ENCODE data around the gene IGSF9. TPM values are rescaled to one million over a fixed set of nuclear protein-coding genes. Genes with fewer than 3 reads are reported as not detected.

Gene IGSF9
- total and polyA plus RNA-seq, 7 experiments from 2014 or later, result 0.12 TPM; not detected in 5

GRCh38 chr1:159990005-159990404 is 44.6 kb upstream of the IGSF9 start:
- H3K36me3 ChIP-seq (ENCODE audit: control insufficient read depth in 2 of 3, insufficient read depth in 3 of 3, low read length in 3 of 3), result no peaks in the 10 kb centered on the region
- no peaks in the 10 kb centered on the region for H3K4me1 ChIP-seq (ENCODE audit: control insufficient read depth in 2 of 2, insufficient read depth in 2 of 2, low read length in 2 of 2)
- Mint-ChIP-seq H3K27me3 (peaks cover 8 to 28% (median 14%) of the 10 kb centered on the region in 5 donors), H3K36me3 (no peaks in the 10 kb centered on the region), H3K4me3 (no peak overlapping the region), H3K27ac (no peak overlapping the region), H3K4me1 (peaks cover 0 to 8% (median 7%) of the 10 kb centered on the region in 7 donors), H3K9me3 (no peaks in the 10 kb centered on the region)
- no peak overlapping the region for H3K4me3 ChIP-seq (ENCODE audit: low read length)
- ChIA-PET CTCF (interaction anchor here (0.6 kb wide), 1 partner anchor 97 kb away, joined by 3 read pairs; no protein-coding TSS in a partner anchor), POLR2A (no interaction called here)
- H3K27ac ChIP-seq (ENCODE audit: low read depth, low read length), result no peak overlapping the region
- DNase-seq (no peak), ATAC-seq (no peak)
- intact Hi-C loops (cut with micrococcal nuclease), result no loop called here
- no peaks in the 10 kb centered on the region for H3K9me3 ChIP-seq (ENCODE audit: control insufficient read depth in 2 of 3, low read length in 3 of 3)
- no peaks in the 10 kb centered on the region for H3K27me3 ChIP-seq (ENCODE audit: control insufficient read depth in 2 of 2, insufficient read depth in 2 of 2, low read length in 2 of 2)

- CTCF ChIA-PET, result no interaction called here
- Mint-ChIP-seq H3K27ac (no peak overlapping the region), H3K4me3 (no peak overlapping the region), H3K9me3 (no peaks in the 10 kb centered on the region), H3K27me3 (peaks cover 8 to 29% (median 14%) of the 10 kb centered on the region in 5 donors), H3K36me3 (no peaks in the 10 kb centered on the region), H3K4me1 (peaks cover 0 to 8% (median 7%) of the 10 kb centered on the region in 7 donors)
- Histone ChIP-seq H3K36me3 (ENCODE audit: control insufficient read depth in 2 of 3, insufficient read depth in 3 of 3, low read length in 3 of 3) (no peaks in the 10 kb centered on the region), H3K27ac (ENCODE audit: low read depth, low read length) (no peak overlapping the region), H3K27me3 (ENCODE audit: control insufficient read depth in 2 of 2, insufficient read depth in 2 of 2, low read length in 2 of 2) (no peaks in the 10 kb centered on the region), H3K4me1 (ENCODE audit: control insufficient read depth in 2 of 2, insufficient read depth in 2 of 2, low read length in 2 of 2) (no peaks in the 10 kb centered on the region), H3K9me3 (ENCODE audit: control insufficient read depth in 2 of 3, low read length in 3 of 3) (no peaks in the 10 kb centered on the region), H3K4me3 (ENCODE audit: low read length) (no peak overlapping the region)
- intact Hi-C loops (cut with micrococcal nuclease), result no loop called here
- ATAC-seq, result no peak
- POLR2A ChIA-PET, result interaction anchor here (0.9 kb wide), 1 partner anchor 41 kb away, joined by 3 read pairs; no protein-coding TSS in a partner anchor
- DNase-seq, result no peak
Measured at GRCh38 chr1:159989581-159989980, 44.2 kb upstream of the IGSF9 start.

- Histone ChIP-seq H3K27ac (ENCODE audit: low read depth, low read length) (no peak overlapping the region), H3K27me3 (ENCODE audit: control insufficient read depth in 2 of 2, insufficient read depth in 2 of 2, low read length in 2 of 2) (no peaks in the 10 kb centered on the region), H3K9me3 (ENCODE audit: control insufficient read depth in 2 of 3, low read length in 3 of 3) (no peaks in the 10 kb centered on the region), H3K4me1 (ENCODE audit: control insufficient read depth in 2 of 2, insufficient read depth in 2 of 2, low read length in 2 of 2) (no peaks in the 10 kb centered on the region), H3K36me3 (ENCODE audit: control insufficient read depth in 2 of 3, insufficient read depth in 3 of 3, low read length in 3 of 3) (no peaks in the 10 kb centered on the region), H3K4me3 (ENCODE audit: low read length) (no peak overlapping the region)
- H3K9me3 Mint-ChIP-seq, result no peaks in the 10 kb centered on the region
- H3K36me3 Mint-ChIP-seq, result no peaks in the 10 kb centered on the region
- H3K4me1 Mint-ChIP-seq, result peaks cover 0 to 8% (median 7%) of the 10 kb centered on the region in 7 donors
- no peak overlapping the region for H3K27ac Mint-ChIP-seq
- H3K27me3 Mint-ChIP-seq, result peaks cover 8 to 31% (median 15%) of the 10 kb centered on the region in 5 donors
- H3K4me3 Mint-ChIP-seq, result no peak overlapping the region
- POLR2A ChIA-PET, result interaction anchor here (1.0 kb wide), 1 partner anchor 9 kb away, joined by 3 read pairs; no protein-coding TSS in a partner anchor
- ATAC-seq (no peak), DNase-seq (no peak)
- CTCF ChIA-PET, result no interaction called here
- intact Hi-C loops (cut with micrococcal nuclease), result no loop called here
Measured at GRCh38 chr1:159988006-159988405, 42.6 kb upstream of the IGSF9 start.

GRCh38 chr1:159987186-159987585 is 41.8 kb upstream of the IGSF9 start:
- Mint-ChIP-seq H3K27ac (no peak overlapping the region), H3K4me1 (peaks cover 0 to 8% (median 7%) of the 10 kb centered on the region in 7 donors), H3K36me3 (no peaks in the 10 kb centered on the region), H3K4me3 (no peak overlapping the region), H3K27me3 (peaks cover 13 to 32% (median 18%) of the 10 kb centered on the region in 5 donors), H3K9me3 (no peaks in the 10 kb centered on the region)
- H3K4me1 ChIP-seq (ENCODE audit: control insufficient read depth in 2 of 2, insufficient read depth in 2 of 2, low read length in 2 of 2), result no peaks in the 10 kb centered on the region
- intact Hi-C loops (cut with micrococcal nuclease), result no loop called here
- H3K27me3 ChIP-seq (ENCODE audit: control insufficient read depth in 2 of 2, insufficient read depth in 2 of 2, low read length in 2 of 2), result no peaks in the 10 kb centered on the region
- no peak overlapping the region for H3K27ac ChIP-seq (ENCODE audit: low read depth, low read length)
- H3K36me3 ChIP-seq (ENCODE audit: control insufficient read depth in 2 of 3, insufficient read depth in 3 of 3, low read length in 3 of 3), result no peaks in the 10 kb centered on the region
- DNase-seq, result no peak
- no peaks in the 10 kb centered on the region for H3K9me3 ChIP-seq (ENCODE audit: control insufficient read depth in 2 of 3, low read length in 3 of 3)
- no peak overlapping the region for H3K4me3 ChIP-seq (ENCODE audit: low read length)
- no peak for ATAC-seq
- POLR2A ChIA-PET, result no interaction called here
- CTCF ChIA-PET, result no interaction called here

GRCh38 chr1:159986531-159986930 is 41.1 kb upstream of the IGSF9 start:
- POLR2A ChIA-PET, result no interaction called here
- H3K4me3 Mint-ChIP-seq, result no peak overlapping the region
- no peak overlapping the region for H3K27ac Mint-ChIP-seq
- H3K36me3 ChIP-seq (ENCODE audit: control insufficient read depth in 2 of 3, insufficient read depth in 3 of 3, low read length in 3 of 3), result no peaks in the 10 kb centered on the region
- H3K4me3 ChIP-seq (ENCODE audit: low read length), result no peak overlapping the region
- H3K27me3 Mint-ChIP-seq, result peaks cover 13 to 33% (median 24%) of the 10 kb centered on the region in 5 donors
- no peaks in the 10 kb centered on the region for H3K27me3 ChIP-seq (ENCODE audit: control insufficient read depth in 2 of 2, insufficient read depth in 2 of 2, low read length in 2 of 2)
- ATAC-seq (no peak), DNase-seq (no peak)
- no peaks in the 10 kb centered on the region for H3K9me3 Mint-ChIP-seq
- intact Hi-C loops (cut with micrococcal nuclease), result no loop called here
- no peak overlapping the region for H3K27ac ChIP-seq (ENCODE audit: low read depth, low read length)
- H3K4me1 ChIP-seq (ENCODE audit: control insufficient read depth in 2 of 2, insufficient read depth in 2 of 2, low read length in 2 of 2), result no peaks in the 10 kb centered on the region
- H3K36me3 Mint-ChIP-seq, result peaks cover 0 to 3% (median 0%) of the 10 kb centered on the region in 5 donors
- H3K9me3 ChIP-seq (ENCODE audit: control insufficient read depth in 2 of 3, low read length in 3 of 3), result no peaks in the 10 kb centered on the region
- peaks cover 0 to 5% (median 3%) of the 10 kb centered on the region in 7 donors for H3K4me1 Mint-ChIP-seq
- CTCF ChIA-PET, result no interaction called here

- H3K4me3 ChIP-seq (ENCODE audit: low read length), result no peak overlapping the region
- Mint-ChIP-seq H3K27ac (no peak overlapping the region), H3K36me3 (peaks cover 0 to 3% (median 0%) of the 10 kb centered on the region in 5 donors)
Measured at GRCh38 chr1:159986093-159986492, 40.7 kb upstream of the IGSF9 start.

GRCh38 chr1:159985473-159985872 is 40.1 kb upstream of the IGSF9 start:
- no peaks in the 10 kb centered on the region for H3K27me3 ChIP-seq (ENCODE audit: control insufficient read depth in 2 of 2, insufficient read depth in 2 of 2, low read length in 2 of 2)
- intact Hi-C loops (cut with micrococcal nuclease), result no loop called here
- H3K9me3 ChIP-seq (ENCODE audit: control insufficient read depth in 2 of 3, low read length in 3 of 3), result no peaks in the 10 kb centered on the region
- no peaks in the 10 kb centered on the region for H3K4me1 ChIP-seq (ENCODE audit: control insufficient read depth in 2 of 2, insufficient read depth in 2 of 2, low read length in 2 of 2)
- Mint-ChIP-seq H3K4me3 (no peak overlapping the region), H3K9me3 (no peaks in the 10 kb centered on the region), H3K27ac (no peak overlapping the region), H3K4me1 (no peaks in the 10 kb centered on the region), H3K36me3 (peaks cover 0 to 3% (median 0%) of the 10 kb centered on the region in 5 donors), H3K27me3 (peaks cover 13 to 33% (median 25%) of the 10 kb centered on the region in 5 donors)
- H3K4me3 ChIP-seq (ENCODE audit: low read length), result no peak overlapping the region
- no peak overlapping the region for H3K27ac ChIP-seq (ENCODE audit: low read depth, low read length)
- no peaks in the 10 kb centered on the region for H3K36me3 ChIP-seq (ENCODE audit: control insufficient read depth in 2 of 3, insufficient read depth in 3 of 3, low read length in 3 of 3)
- DNase-seq (no peak), ATAC-seq (no peak)
- CTCF ChIA-PET, result no interaction called here
- POLR2A ChIA-PET, result no interaction called here

More at GRCh38 chr1:159986093-159986492, 40.7 kb upstream of the IGSF9 start:
- Histone ChIP-seq H3K27me3 (ENCODE audit: control insufficient read depth in 2 of 2, insufficient read depth in 2 of 2, low read length in 2 of 2) (no peaks in the 10 kb centered on the region), H3K4me1 (ENCODE audit: control insufficient read depth in 2 of 2, insufficient read depth in 2 of 2, low read length in 2 of 2) (no peaks in the 10 kb centered on the region), H3K27ac (ENCODE audit: low read depth, low read length) (no peak overlapping the region), H3K36me3 (ENCODE audit: control insufficient read depth in 2 of 3, insufficient read depth in 3 of 3, low read length in 3 of 3) (no peaks in the 10 kb centered on the region), H3K9me3 (ENCODE audit: control insufficient read depth in 2 of 3, low read length in 3 of 3) (no peaks in the 10 kb centered on the region)
- ATAC-seq, result no peak
- Mint-ChIP-seq H3K27me3 (peaks cover 13 to 33% (median 24%) of the 10 kb centered on the region in 5 donors), H3K9me3 (no peaks in the 10 kb centered on the region), H3K4me1 (peaks cover 0 to under 1% (median 0%) of the 10 kb centered on the region in 7 donors), H3K4me3 (no peak overlapping the region)
- ChIA-PET POLR2A (no interaction called here), CTCF (no interaction called here)
- intact Hi-C loops (cut with micrococcal nuclease), result no loop called here
- no peak for DNase-seq

Measured in naive thymus-derived CD4-positive, alpha-beta T cell (primary cell).